ENCODE measurements around the gene CAMKK1.

DNA sequence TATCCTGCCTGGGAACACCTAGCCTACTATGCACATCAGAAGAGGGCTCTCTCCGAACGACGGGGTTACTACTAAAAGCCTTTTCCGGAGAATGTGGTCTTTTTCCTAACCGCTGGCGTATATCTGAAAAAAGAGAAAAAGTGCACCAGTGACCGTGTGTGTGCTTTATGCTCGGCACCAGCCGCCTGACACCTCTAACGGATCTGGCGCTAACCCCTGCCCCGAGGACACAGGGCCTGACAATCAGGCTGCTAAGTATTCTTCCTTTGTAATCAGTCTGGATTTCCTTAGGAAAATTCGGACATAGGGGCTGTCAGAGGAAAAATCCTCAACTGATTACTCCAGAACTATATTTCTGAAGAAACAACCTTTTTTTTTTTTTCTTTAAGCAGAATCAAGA is 78.5 kb downstream of the CAMKK1 start:
- TF ChIP-seq SMC3 (conservative IDR thresholded peaks at IDR 0.05; ENCODE audit: insufficient read depth, low read depth, low read length), result no peak
- no peak for TF ChIP-seq RNF2 (IDR thresholded peaks at IDR 0.05)
- no peak for TF ChIP-seq ZNF639 (CRISPR knock-in tag; conservative IDR thresholded peaks at IDR 0.05 in 1 of 2, IDR thresholded peaks at IDR 0.05 in 1 of 2)
- TF ChIP-seq WHSC1 (IDR thresholded peaks at IDR 0.05; ENCODE audit: low read length), result no peak
- no peak for TF ChIP-seq XRCC5 (IDR thresholded peaks at IDR 0.05; ENCODE audit: low read depth, low read length)
- TF ChIP-seq, protein P1, sequence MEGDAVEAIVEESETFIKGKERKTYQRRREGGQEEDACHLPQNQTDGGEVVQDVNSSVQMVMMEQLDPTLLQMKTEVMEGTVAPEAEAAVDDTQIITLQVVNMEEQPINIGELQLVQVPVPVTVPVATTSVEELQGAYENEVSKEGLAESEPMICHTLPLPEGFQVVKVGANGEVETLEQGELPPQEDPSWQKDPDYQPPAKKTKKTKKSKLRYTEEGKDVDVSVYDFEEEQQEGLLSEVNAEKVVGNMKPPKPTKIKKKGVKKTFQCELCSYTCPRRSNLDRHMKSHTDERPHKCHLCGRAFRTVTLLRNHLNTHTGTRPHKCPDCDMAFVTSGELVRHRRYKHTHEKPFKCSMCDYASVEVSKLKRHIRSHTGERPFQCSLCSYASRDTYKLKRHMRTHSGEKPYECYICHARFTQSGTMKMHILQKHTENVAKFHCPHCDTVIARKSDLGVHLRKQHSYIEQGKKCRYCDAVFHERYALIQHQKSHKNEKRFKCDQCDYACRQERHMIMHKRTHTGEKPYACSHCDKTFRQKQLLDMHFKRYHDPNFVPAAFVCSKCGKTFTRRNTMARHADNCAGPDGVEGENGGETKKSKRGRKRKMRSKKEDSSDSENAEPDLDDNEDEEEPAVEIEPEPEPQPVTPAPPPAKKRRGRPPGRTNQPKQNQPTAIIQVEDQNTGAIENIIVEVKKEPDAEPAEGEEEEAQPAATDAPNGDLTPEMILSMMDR (IDR thresholded peaks at IDR 0.05 in 2 of 3, conservative IDR thresholded peaks at IDR 0.05 in 1 of 3; ENCODE audit: insufficient read depth in 2 of 3, low read depth in 1 of 3, low read length in 3 of 3), result no peak
- no peak for TF ChIP-seq ZFX (CRISPR knock-in tag; IDR thresholded peaks at IDR 0.05)
- no peak for TF ChIP-seq YY1 (IDR thresholded peaks at IDR 0.05; ENCODE audit: borderline replicate concordance in 1 of 3, control insufficient read depth in 1 of 3, extremely low read depth in 1 of 3, insufficient read depth in 3 of 3, insufficient read length in 1 of 3, insufficient replicate concordance in 2 of 3, low read depth in 1 of 3, low read length in 2 of 3)
- TF ChIP-seq NONO (IDR thresholded peaks at IDR 0.05; ENCODE audit: low read depth in 2 of 2, low read length in 1 of 2), result no peak
- TF ChIP-seq MAFK (IDR thresholded peaks at IDR 0.05; ENCODE audit: low read length), result no peak
- TF ChIP-seq HNRNPK (IDR thresholded peaks at IDR 0.05; ENCODE audit: low read depth, low read length, poor library complexity, severe bottlenecking), result no peak
